Testis (tissue), 2 donors: ENCODE results near the gene RANBP17.

Source experiments
- POLR2A ChIP-seq: fragments of 450-650 bp; IDR thresholded peaks from one replicate; pipeline ENCODE4 v1.6.1; 2017; ENCODE audit warnings: antibody characterized with exemption, mild to moderate bottlenecking, moderate library complexity
- TF ChIP-seq, protein P1 (sequence below), 3 experiments: fragments of 450-650 bp in 2 of 3; fragments of 200-600 bp in 1 of 3; sonication (generic) in 1 of 3; IDR thresholded peaks; one replicate each; pipeline ENCODE4 v1.5.1; 2016 to 2019; ENCODE audit warnings: antibody characterized with exemption in 3 of 3, mild to moderate bottlenecking in 2 of 3, moderate library complexity in 1 of 3

DNA sequence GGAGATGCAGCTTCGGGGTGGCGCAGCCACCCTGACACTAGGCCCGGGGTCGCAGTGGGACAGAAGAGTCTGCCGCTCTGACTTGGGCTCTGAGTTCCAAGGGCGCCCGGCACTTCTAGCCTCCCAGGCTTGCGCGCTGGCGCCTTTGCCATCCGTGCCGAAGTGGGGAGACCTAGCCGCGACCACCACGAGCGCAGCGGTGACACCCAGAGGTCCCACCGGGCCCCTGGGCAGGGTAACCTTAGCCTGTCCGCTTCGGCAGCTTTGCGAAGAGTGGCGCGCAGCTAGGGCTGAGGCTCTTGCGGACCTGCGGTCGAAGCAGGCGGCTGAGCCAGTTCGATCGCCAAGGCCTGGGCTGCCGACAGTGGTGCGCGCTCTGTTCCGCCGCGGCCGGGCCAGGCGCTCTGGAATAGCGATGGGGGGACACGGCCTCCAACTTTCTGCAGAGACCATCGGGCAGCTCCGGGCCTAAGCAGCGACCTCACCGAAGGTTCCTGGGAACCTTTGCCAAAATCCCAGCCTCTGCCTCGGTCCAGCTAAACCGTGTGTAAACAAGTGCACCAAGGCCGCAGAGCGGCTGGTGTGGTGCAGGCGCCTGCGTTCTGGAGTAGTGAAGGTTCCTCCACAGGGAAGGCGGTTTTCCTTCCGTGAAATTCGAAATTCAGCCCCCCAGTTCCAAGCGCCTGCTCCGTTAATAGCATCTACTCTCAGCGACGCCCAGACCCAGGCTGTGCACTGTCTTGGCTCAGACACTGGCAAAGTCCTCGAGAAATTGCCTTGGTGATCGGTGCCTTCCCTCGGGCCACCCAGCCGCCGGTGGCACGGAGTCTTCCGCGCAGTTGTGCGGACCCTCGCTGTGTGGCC, 454.7 kb downstream of the RANBP17 start:
- TF ChIP-seq, protein P1, sequence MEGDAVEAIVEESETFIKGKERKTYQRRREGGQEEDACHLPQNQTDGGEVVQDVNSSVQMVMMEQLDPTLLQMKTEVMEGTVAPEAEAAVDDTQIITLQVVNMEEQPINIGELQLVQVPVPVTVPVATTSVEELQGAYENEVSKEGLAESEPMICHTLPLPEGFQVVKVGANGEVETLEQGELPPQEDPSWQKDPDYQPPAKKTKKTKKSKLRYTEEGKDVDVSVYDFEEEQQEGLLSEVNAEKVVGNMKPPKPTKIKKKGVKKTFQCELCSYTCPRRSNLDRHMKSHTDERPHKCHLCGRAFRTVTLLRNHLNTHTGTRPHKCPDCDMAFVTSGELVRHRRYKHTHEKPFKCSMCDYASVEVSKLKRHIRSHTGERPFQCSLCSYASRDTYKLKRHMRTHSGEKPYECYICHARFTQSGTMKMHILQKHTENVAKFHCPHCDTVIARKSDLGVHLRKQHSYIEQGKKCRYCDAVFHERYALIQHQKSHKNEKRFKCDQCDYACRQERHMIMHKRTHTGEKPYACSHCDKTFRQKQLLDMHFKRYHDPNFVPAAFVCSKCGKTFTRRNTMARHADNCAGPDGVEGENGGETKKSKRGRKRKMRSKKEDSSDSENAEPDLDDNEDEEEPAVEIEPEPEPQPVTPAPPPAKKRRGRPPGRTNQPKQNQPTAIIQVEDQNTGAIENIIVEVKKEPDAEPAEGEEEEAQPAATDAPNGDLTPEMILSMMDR (IDR thresholded peaks at IDR 0.05) = no peak
- no peak for TF ChIP-seq POLR2A
